NOMO-1 treated with dmso at 0.1 percent for 144 hours (cell line): ENCODE results near the gene GHR.
A peak's percentile ranks its signal among the peaks of the same experiment; 100 is the strongest.
"Not testable (repeated sequence)": the region's sequence is repeated elsewhere in the genome, so short reads cannot be mapped to it uniquely, and the experiment has no call there.

Experiments
- DNase-seq: peaks from one replicate; lab custom pipeline; 2025; ENCODE audit not compliant: unreplicated experiment; lab: John Stamatoyannopoulos, UW

Gene GHR

GRCh38 chr5:42566652-42567295 lies 143.5 kb downstream of the GHR start:
- no peak for DNase-seq

GRCh38 chr5:42569325-42569724 lies 146.1 kb downstream of the GHR start:
- no peak for DNase-seq

- DNase-seq: no peak
These were observed 146.8 kb downstream of the GHR start for GRCh38 chr5:42569953-42570548.

- no peak for DNase-seq
These were observed 148.0 kb downstream of the GHR start for GRCh38 chr5:42570966-42571960.

GRCh38 chr5:42572313-42572712 lies 149.1 kb downstream of the GHR start:
- DNase-seq: no peak

- no peak for DNase-seq
These were observed 150.1 kb downstream of the GHR start for GRCh38 chr5:42573386-42573785.

- DNase-seq: not testable (repeated sequence)
These were observed 152.7 kb downstream of the GHR start for GRCh38 chr5:42575914-42576313.

GRCh38 chr5:42578901-42579300 lies 155.7 kb downstream of the GHR start:
- not testable (repeated sequence) for DNase-seq

GRCh38 chr5:42579320-42579719 lies 156.1 kb downstream of the GHR start:
- DNase-seq: no peak

DNA sequence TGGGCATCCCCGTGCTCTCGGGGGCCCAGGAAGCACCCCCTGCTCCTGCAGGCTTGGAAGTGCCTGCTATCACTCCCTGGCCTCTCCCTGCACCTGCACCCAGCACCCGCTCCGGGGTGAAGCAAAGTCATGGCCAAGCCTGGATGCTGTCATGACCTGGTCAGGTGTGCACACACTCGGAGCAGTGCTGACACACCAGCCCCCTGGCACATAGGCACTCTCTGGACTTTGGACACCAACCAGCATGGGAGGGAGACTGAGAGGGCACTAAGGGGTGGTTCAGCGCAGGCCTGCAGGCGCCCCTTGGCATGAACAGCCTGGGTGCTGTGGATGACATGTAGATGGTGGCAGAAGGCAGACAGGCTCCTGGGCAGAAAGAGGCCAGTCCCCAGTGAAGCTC lies 158.6 kb downstream of the GHR start:
- DNase-seq: no peak

GRCh38 chr5:42582723-42583122 lies 159.5 kb downstream of the GHR start:
- DNase-seq: no peak

DNA sequence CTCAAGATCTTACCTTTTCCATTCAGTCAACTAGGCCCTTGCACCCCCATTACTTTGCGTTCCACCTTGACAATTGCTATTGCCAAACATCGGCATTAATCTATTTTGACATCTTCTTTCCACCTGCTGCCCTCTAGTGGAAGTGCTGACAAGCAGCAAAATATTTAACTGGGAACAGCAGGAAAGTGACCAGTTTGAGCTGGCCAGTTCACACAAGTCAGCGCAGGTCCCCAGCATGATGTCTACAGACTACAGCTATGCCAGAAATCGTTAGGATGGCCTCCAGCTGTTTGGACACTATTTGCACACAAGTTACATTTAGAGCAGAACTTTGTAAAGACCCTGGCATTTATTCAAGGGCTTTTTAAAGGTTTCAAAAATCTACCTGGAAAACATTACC lies 160.1 kb downstream of the GHR start:
- peak; percentile 50 for DNase-seq

GRCh38 chr5:42586625-42587024 lies 163.4 kb downstream of the GHR start:
- DNase-seq: no peak

- DNase-seq: no peak
These were observed 164.0 kb downstream of the GHR start for GRCh38 chr5:42587096-42587723.

DNA sequence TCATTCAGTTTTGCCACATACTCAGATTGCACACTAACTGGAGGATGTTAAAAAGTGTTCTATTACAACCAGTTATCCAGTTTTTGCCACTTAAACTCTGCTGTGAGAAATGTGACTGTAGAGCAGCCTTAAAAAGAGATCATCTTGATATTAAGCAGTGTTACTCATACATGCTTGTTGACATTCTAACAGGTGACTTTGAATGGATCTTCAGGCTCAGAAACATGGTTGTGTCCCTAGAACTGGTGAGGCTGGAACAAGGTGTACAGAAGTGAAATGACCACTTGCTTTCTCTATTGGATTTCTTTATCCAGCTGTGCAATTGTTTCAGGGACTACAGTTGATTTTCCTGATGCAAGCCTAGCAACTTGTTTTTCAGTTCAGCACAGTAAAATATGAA lies 167.3 kb downstream of the GHR start:
- no peak for DNase-seq

DNA sequence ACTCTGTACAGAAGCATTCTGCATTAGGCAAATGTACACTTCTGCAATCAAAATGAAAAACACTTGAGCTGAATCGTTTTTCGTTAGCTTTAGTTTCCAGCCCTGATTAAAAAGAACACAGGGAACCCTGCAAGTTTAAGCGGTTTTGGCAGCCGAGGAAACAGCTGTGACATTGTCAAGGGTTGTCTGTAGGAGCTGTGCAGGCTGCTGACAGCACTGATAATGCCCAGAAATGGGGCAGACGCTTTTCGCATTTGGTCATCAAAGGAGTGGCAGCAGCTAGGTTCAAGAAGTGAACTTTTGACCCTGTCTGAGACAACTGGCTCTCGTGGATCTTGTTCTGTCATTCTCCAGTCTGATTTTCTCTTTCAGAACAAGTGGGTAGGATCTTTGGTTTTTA lies 167.8 kb downstream of the GHR start:
- DNase-seq: no peak

DNA sequence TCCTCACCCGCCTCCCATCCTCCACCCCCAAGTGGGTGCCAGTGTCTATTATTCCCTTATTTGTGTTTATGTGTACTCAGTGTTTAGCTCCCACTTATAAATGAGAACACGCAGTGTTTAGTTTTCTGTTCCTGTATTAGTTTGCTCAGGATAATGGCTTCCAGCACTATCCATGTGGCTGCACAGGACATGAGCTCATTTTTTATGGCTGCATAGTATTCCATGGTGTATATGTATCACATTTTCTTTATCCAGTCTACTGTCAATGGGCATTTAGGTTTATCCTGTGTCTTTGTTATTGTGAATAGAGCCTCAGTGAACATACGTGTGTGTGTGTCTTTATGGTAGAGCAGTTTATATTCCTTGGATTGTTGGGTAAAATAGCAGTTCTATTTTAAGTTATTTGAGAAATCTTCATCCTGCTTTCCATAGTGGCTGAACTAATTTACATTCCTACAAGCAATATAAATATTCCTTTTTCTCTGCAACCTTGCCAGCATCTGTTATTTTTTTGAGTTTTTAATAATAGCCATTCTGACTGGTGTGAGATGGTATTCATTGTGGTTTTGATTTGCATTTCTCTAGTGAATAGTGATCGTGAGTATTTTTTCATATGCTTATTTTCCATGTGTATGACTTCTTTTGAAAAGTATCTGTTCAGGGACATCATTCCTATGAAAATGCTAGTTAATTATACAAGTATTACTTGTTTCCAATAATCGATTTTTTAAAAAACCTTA lies 169.3 kb downstream of the GHR start:
- no peak for DNase-seq

GRCh38 chr5:42593591-42593990 lies 170.4 kb downstream of the GHR start:
- DNase-seq: peak; percentile 70

DNA sequence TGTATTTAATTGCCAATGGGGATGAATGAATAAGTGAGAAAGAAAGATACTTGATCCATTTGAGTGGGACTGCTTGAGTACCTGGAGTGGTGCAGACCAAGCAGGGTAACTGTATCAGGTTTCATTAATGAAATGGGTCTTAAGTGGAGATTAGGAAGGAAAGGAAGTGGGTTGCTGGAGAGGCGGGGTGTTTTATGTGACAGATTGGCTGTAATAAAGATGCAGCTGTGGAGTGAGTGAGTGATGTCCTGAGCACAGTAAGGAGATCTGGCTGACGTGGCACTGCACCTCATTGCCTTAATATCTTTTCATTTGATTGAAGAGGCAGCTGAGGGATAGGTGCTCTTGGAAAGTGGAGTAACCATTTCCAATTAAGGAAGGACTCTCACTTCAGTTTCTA lies 172.4 kb downstream of the GHR start:
- no peak for DNase-seq

- no peak for DNase-seq
These were observed 173.6 kb downstream of the GHR start for GRCh38 chr5:42596817-42597216.
